Measurements from ENCODE around the gene XAB2.

DNA sequence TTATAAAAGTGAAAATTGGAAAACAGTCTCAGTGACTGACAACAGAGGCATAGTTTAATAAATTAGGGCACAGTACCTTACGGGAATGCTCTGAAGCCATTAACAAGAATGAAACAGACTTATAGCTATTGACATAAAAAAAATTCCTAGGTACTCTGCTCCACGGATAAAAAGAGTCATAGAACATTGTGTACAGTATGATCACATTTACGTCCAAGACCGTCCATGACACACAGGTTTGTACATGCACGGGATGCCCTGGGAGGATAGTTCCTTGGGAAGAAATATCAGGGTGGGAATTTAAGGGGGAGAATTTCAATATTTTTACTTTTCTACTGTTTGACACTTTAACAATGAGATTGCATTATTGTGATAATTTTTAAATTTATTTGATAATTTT lies 58.6 kb downstream of the XAB2 start:
- TF ChIP-seq EZH2 (IDR thresholded peaks at IDR 0.05; ENCODE audit: borderline replicate concordance) (no peak), EZH2phosphoT487 (IDR thresholded peaks at IDR 0.05; ENCODE audit: low read depth, severe bottlenecking, unreplicated experiment) (no peak)
- TF ChIP-seq, protein P1, sequence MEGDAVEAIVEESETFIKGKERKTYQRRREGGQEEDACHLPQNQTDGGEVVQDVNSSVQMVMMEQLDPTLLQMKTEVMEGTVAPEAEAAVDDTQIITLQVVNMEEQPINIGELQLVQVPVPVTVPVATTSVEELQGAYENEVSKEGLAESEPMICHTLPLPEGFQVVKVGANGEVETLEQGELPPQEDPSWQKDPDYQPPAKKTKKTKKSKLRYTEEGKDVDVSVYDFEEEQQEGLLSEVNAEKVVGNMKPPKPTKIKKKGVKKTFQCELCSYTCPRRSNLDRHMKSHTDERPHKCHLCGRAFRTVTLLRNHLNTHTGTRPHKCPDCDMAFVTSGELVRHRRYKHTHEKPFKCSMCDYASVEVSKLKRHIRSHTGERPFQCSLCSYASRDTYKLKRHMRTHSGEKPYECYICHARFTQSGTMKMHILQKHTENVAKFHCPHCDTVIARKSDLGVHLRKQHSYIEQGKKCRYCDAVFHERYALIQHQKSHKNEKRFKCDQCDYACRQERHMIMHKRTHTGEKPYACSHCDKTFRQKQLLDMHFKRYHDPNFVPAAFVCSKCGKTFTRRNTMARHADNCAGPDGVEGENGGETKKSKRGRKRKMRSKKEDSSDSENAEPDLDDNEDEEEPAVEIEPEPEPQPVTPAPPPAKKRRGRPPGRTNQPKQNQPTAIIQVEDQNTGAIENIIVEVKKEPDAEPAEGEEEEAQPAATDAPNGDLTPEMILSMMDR (IDR thresholded peaks at IDR 0.05; ENCODE audit: poor library complexity), result no peak
